IMR-90 (cell line): ENCODE measurements around the gene H19.

Experiments
- CEBPB ChIP-seq: IDR thresholded peaks from 2 replicates; pipeline ENCODE4 v1.6.1; 2012; ENCODE audit warnings: low read depth, low read length, improper control_type of control experiment
- CTCF ChIP-seq: conservative IDR thresholded peaks from 2 replicates; pipeline ENCODE4 v1.5.1; 2012; ENCODE audit warnings: mild to moderate bottlenecking, low read depth, low read length, improper control_type of control experiment
- ELK1 ChIP-seq: fragments of 150-350 bp; IDR thresholded peaks from 2 replicates; pipeline ENCODE4 v1.6.1; 2016; ENCODE audit warnings: low read depth, mild to moderate bottlenecking, low read length, moderate library complexity, borderline replicate concordance
- MAZ ChIP-seq: IDR thresholded peaks from 2 replicates; pipeline ENCODE4 v1.6.1; 2012; ENCODE audit warnings: low read depth, mild to moderate bottlenecking, low read length, improper control_type of control experiment, moderate library complexity, borderline replicate concordance
- POLR2A ChIP-seq: IDR thresholded peaks from 2 replicates; pipeline ENCODE4 v1.6.1; 2012; ENCODE audit warnings: mild to moderate bottlenecking, low read depth, low read length
- RCOR1 ChIP-seq: IDR thresholded peaks from 2 replicates; pipeline ENCODE4 v1.6.1; 2012; ENCODE audit warnings: mild to moderate bottlenecking, low read length, improper control_type of control experiment; ENCODE audit not compliant: insufficient replicate concordance
- RFX5 ChIP-seq: IDR thresholded peaks from 2 replicates; pipeline ENCODE4 v1.8.0; 2012; ENCODE audit warnings: low read depth, mild to moderate bottlenecking, low read length, moderate library complexity

GRCh38 chr11:1964348-1964747 lies 33.3 kb downstream of the H19 start:
- no peak for TF ChIP-seq POLR2A
- TF ChIP-seq MAZ: no peak
- TF ChIP-seq CTCF: no peak
- TF ChIP-seq RFX5: no peak
- no peak for TF ChIP-seq ELK1
- no peak for TF ChIP-seq RCOR1
- TF ChIP-seq CEBPB: no peak
